GM18907 (cell line): ENCODE measurements around the gene IDH3G.

Experiments
- ATAC-seq: cut with Tn5 transposase; IDR thresholded peaks from one replicate; pipeline ENCODE4 v1.9.1; 2021; ENCODE audit warnings: mild to moderate bottlenecking, moderate library complexity; ENCODE audit not compliant: unreplicated experiment

Gene IDH3G

DNA sequence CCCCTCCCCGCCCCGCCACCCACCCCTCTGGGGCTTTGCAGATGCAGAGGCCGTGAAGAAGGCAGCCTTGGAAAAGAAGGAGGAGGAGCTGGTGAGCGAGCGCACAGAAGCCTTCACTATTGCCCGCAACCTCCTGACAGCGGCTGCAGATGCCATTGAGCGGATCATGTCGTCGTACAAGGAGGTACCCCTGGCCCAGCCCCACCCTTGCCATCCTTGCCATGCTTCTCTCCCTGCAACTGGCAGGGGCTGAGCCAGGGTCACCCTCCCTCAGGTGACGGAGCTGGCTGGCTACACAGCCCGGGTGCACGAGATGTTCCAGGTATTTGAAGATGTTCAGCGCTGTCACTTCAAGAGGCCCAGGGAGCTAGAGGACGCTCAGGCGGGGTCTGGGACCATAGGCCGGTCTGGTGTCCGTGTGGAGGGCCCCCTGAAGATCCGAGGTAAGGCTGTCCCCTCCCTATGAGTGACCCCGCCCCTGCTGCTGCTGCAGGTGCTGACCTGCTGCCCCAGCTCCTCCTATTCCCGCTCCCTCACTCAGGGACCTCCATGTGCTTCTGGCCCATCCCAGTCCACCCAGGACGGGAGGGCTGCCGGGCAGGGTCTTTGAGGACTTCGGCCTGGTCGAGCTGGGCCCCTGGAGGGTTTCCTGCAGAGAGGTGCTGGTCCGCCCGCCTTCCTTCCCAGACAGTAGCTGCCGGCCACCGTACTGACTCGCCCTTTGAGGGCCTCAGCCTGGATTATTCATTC is 57.9 kb downstream of the IDH3G start:
- ATAC-seq = no peak
